Stomach (tissue), 9 donors: ENCODE measurements around the gene NCS1. TPM values are rescaled to one million over a fixed set of nuclear protein-coding genes. Genes with fewer than 3 reads are reported as not detected.

ENCODE experiments used
- DNase-seq, 2 donors: peaks; one replicate each; pipeline versions ENCODE4 v3.0.0 to v3.0.0-alpha.2; 2013 to 2019
- H3K27ac ChIP-seq, 5 donors: fragments of 200-600 bp in 4 of 5; sonication (generic) in 4 of 5; one replicate each; pipeline ENCODE4 v1.5.1; 2013 to 2019; ENCODE audit warnings: mild to moderate bottlenecking in 1 of 5, moderate library complexity in 1 of 5
- H3K27me3 ChIP-seq, 3 donors: fragments of 200-600 bp; sonication (generic); one replicate each; pipeline ENCODE4 v1.5.1; 2017 to 2019; ENCODE audit warnings: mixed run types in 1 of 3
- H3K36me3 ChIP-seq, 4 donors: fragments of 200-600 bp; sonication (generic); 1 replicate in 3 of 4; 2 replicates in 1 of 4; pipeline ENCODE4 v1.5.1; 2016 to 2019
- H3K4me1 ChIP-seq, 4 donors: fragments of 200-600 bp; sonication (generic); one replicate each; pipeline ENCODE4 v1.5.1; 2016 to 2019
- H3K4me3 ChIP-seq, 4 donors: fragments of 200-600 bp; sonication (generic) in 3 of 4; one replicate each; pipeline ENCODE4 v1.5.1; 2016 to 2019; ENCODE audit warnings: mild to moderate bottlenecking in 1 of 4
- H3K9me3 ChIP-seq, 4 donors: fragments of 200-600 bp; sonication (generic); one replicate each; pipeline ENCODE4 v1.5.1; 2016 to 2019
- EP300 ChIP-seq: sonication (generic); formaldehyde crosslinking; IDR thresholded peaks from one replicate; pipeline ENCODE4 v1.6.1; 2017; ENCODE audit warnings: antibody characterized with exemption
- POLR2A ChIP-seq, 4 donors: fragments of 450-650 bp; IDR thresholded peaks; one replicate each; pipeline ENCODE4 v1.6.1; 2016; ENCODE audit warnings: antibody characterized with exemption in 4 of 4, control low read depth in 2 of 4, mild to moderate bottlenecking in 1 of 4, moderate library complexity in 1 of 4
- POLR2AphosphoS5 ChIP-seq, 3 donors: sonication (generic); formaldehyde crosslinking; IDR thresholded peaks; one replicate each; pipeline ENCODE4 v1.6.1; 2016; ENCODE audit warnings: antibody characterized with exemption in 3 of 3
- WGBS, 5 donors: extraction: QIAGEN DNeasy Blood & Tissue Kit in 3 of 5; methylation state at CpG; one replicate each; pipeline versions ENCODE4 v1.1.5 to v1.1.7; 2013 to 2018; 5-methylcytosine and 5-hydroxymethylcytosine counted together
- intact Hi-C: fragments of 100-400 bp; cut with DNase I; formaldehyde crosslinking; loops from one replicate; pipeline ENCODE4 v1.15.1; 2023; ENCODE audit warnings: low total_unique reads
- polyA plus RNA-seq, 3 donors: library from polyadenylated mRNA; stranded (reverse); fragments of 200-250 nt; gene quantifications; one replicate each; pipeline ENCODE4 v1.2.3, GENCODE V29; 2013
- total RNA-seq, 5 donors: library from RNA; depleted of rRNA; stranded (reverse); fragments of >200 nt; gene quantifications; one replicate each; pipeline versions ENCODE4 v1.1.0 to v1.2.3, GENCODE V29; 2014 to 2016
- TF ChIP-seq, protein P1 (sequence below), 7 experiments: fragments of 450-650 bp in 4 of 7; fragments of 200-600 bp in 3 of 7; sonication (generic) in 3 of 7; IDR thresholded peaks; one replicate each; pipeline ENCODE4 v1.5.1; 2016 to 2019; ENCODE audit warnings: antibody characterized with exemption in 7 of 7, control low read depth in 2 of 7, mild to moderate bottlenecking in 1 of 7
- donor health status: healthy with polysubstance abuse.
- donor health status: Bipolar disorder and iron deficiency.
- donor health status: healthy.

The NCS1 gene
- total and polyA plus RNA-seq, 8 donors: 3.2 to 50.0 (median 16.6) TPM

DNA sequence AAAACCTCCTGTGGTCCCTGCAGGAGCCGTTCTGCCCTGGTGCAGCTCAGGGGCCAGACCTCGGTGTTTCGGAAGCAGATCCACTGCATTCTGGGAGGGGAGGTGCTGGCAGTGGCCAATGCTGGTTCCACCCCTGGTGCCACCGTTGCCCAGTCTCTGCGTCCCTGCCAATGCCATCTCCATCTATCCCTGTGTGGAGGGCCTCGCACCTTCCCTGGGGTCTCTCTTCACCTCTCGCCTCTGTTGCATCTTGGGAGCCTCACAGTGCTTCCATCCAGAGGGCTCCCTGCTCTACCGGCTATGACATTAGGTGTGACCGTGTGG is 15.3 kb downstream of the NCS1 start:
- Histone ChIP-seq H3K27ac (peak overlapping the region in 4 of 5 donors; percentile 67 to 90 (median 84)), H3K36me3 (no peaks in the 10 kb centered on the region), H3K9me3 (no peaks in the 10 kb centered on the region), H3K4me1 (peaks cover 6 to 87% (median 49%) of the 10 kb centered on the region in 4 donors), H3K27me3 (no peaks in the 10 kb centered on the region), H3K4me3 (peak overlapping the region in 3 of 4 donors; percentile 19 to 42 (median 38))
- TF ChIP-seq, protein P1, sequence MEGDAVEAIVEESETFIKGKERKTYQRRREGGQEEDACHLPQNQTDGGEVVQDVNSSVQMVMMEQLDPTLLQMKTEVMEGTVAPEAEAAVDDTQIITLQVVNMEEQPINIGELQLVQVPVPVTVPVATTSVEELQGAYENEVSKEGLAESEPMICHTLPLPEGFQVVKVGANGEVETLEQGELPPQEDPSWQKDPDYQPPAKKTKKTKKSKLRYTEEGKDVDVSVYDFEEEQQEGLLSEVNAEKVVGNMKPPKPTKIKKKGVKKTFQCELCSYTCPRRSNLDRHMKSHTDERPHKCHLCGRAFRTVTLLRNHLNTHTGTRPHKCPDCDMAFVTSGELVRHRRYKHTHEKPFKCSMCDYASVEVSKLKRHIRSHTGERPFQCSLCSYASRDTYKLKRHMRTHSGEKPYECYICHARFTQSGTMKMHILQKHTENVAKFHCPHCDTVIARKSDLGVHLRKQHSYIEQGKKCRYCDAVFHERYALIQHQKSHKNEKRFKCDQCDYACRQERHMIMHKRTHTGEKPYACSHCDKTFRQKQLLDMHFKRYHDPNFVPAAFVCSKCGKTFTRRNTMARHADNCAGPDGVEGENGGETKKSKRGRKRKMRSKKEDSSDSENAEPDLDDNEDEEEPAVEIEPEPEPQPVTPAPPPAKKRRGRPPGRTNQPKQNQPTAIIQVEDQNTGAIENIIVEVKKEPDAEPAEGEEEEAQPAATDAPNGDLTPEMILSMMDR (IDR thresholded peaks at IDR 0.05): no peak
- TF ChIP-seq POLR2A (IDR thresholded peaks at IDR 0.05) (no peak), POLR2AphosphoS5 (IDR thresholded peaks at IDR 0.05) (no peak), EP300 (no peak)
- DNase-seq: no peak
- intact Hi-C loops: no loop called here
- WGBS, 5 donors: 66 to 84% (median 72%) methylated on average over 8 to 9 of the region's 9 CpGs

DNA sequence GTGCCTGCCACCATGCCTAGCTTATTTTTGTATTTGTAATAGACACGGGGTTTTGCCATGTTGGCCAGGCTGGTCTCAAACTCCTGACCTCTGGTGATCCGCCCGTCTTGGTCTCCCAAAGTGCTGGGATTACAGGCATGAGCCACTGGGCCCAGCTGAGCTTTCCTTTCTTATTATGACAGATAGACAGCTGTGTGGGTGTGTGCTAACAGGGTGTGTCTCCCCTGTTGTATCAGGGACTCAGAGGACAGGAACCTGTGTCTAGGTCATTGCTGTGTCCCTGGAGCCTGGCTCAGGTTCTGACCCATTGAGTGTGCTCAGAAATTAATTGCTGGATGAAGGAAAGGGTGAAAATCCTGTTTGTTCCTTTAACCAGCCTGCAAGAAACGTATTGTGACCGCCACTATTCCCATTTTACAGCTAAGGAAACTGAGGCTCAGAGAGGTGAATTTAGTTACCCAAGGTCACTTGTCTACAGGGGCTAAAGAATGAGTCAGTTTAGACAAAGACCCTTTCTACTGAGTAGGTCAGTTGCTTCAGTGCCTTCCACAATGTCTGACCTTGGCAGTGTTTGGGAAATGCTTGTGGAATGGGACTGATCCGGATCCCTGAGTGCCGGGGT is 16.8 kb downstream of the NCS1 start:
- DNase-seq: no peak
- Histone ChIP-seq H3K4me3 (no peak overlapping the region), H3K27ac (peak overlapping the region in 3 of 5 donors; percentile 50 to 90 (median 67)), H3K9me3 (no peaks in the 10 kb centered on the region), H3K36me3 (no peaks in the 10 kb centered on the region), H3K4me1 (peaks cover 6 to 87% (median 44%) of the 10 kb centered on the region in 4 donors), H3K27me3 (no peaks in the 10 kb centered on the region)
- TF ChIP-seq EP300 (no peak), POLR2A (IDR thresholded peaks at IDR 0.05) (no peak), POLR2AphosphoS5 (IDR thresholded peaks at IDR 0.05) (no peak)
- TF ChIP-seq, protein P1 (IDR thresholded peaks at IDR 0.05): no peak
- 74 to 88% (median 81%) methylated on average over 6 to 7 of the region's 7 CpGs for WGBS, 5 donors
- intact Hi-C loops: no loop called here

DNA sequence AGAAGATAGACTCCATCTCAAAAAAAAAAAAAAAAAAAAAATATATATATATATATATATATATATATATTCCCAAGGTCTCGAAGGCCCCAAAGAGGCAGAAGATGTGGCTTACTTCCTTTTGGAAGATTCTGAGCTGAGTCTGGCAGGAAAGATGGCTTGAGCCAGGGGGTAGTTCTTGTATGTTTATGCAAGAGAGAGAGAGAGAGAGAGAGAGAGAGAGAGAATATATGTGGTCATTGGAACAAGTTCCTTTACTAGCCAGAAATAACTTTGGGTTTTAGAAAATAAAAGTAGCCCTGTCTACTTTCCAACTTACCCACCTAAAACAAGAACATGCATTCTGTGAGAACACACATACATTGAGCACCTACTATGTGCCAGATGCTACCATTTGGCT is 17.6 kb downstream of the NCS1 start:
- intact Hi-C loops: no loop called here
- no peak for TF ChIP-seq POLR2A (IDR thresholded peaks at IDR 0.05)
- no peak for TF ChIP-seq POLR2AphosphoS5 (IDR thresholded peaks at IDR 0.05)
- TF ChIP-seq, protein P1 (IDR thresholded peaks at IDR 0.05): no peak
- TF ChIP-seq EP300: no peak
- no peak overlapping the region for H3K4me3 ChIP-seq
- H3K36me3 ChIP-seq: no peaks in the 10 kb centered on the region
- no peak for DNase-seq
- H3K4me1 ChIP-seq: peaks cover 6 to 94% (median 51%) of the 10 kb centered on the region in 4 donors
- WGBS, 5 donors: 45 to 78% (median 75%) methylated on average over 1 of the region's 1 CpG
- peak overlapping the region in 3 of 5 donors; percentile 67 to 90 (median 81) for H3K27ac ChIP-seq
- no peaks in the 10 kb centered on the region for H3K9me3 ChIP-seq
- H3K27me3 ChIP-seq: no peaks in the 10 kb centered on the region

GRCh38 chr9:130191068-130191748 is 19.0 kb downstream of the NCS1 start:
- no peaks in the 10 kb centered on the region for H3K9me3 ChIP-seq
- no peak overlapping the region for H3K4me3 ChIP-seq
- no peaks in the 10 kb centered on the region for H3K36me3 ChIP-seq
- no peaks in the 10 kb centered on the region for H3K27me3 ChIP-seq
- peak overlapping the region in 3 of 5 donors; percentile 67 to 90 (median 81) for H3K27ac ChIP-seq
- intact Hi-C loops: no loop called here
- peaks cover 6 to 98% (median 48%) of the 10 kb centered on the region in 4 donors for H3K4me1 ChIP-seq
- TF ChIP-seq POLR2AphosphoS5 (IDR thresholded peaks at IDR 0.05): no peak
- TF ChIP-seq, protein P1 (IDR thresholded peaks at IDR 0.05): no peak
- no peak for TF ChIP-seq POLR2A (IDR thresholded peaks at IDR 0.05)
- TF ChIP-seq EP300: no peak
- 84 to 94% (median 92%) methylated on average over 12 to 26 of the region's 26 CpGs for WGBS, 5 donors
- no peak for DNase-seq
